Measurements from ENCODE around the gene DISP1.

DNA sequence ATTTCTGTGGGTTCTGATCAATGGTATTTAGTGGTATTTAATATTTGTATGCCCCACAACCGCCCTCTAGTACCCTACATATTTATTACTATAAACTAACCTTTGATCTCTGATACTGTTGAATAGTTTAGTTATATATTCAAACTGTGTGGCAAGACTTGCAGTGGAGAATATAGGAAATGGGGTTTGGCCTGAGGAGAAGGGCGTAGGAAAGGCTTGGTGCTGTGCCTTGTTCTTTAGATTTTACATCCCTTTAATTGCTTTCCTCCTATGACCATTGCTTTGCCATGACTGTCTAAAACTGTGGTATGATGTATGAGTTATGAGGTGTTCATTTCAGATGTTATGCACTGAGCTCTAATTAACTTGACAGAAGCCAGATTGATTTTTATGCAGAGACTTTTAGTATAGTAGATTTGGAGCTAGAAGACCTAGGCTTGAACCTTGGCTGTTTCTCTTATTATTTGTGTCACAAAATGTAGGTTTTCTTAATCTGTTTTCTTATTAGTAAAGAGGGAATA lies 18.6 kb downstream of the DISP1 start:
- TF ChIP-seq, protein P1, sequence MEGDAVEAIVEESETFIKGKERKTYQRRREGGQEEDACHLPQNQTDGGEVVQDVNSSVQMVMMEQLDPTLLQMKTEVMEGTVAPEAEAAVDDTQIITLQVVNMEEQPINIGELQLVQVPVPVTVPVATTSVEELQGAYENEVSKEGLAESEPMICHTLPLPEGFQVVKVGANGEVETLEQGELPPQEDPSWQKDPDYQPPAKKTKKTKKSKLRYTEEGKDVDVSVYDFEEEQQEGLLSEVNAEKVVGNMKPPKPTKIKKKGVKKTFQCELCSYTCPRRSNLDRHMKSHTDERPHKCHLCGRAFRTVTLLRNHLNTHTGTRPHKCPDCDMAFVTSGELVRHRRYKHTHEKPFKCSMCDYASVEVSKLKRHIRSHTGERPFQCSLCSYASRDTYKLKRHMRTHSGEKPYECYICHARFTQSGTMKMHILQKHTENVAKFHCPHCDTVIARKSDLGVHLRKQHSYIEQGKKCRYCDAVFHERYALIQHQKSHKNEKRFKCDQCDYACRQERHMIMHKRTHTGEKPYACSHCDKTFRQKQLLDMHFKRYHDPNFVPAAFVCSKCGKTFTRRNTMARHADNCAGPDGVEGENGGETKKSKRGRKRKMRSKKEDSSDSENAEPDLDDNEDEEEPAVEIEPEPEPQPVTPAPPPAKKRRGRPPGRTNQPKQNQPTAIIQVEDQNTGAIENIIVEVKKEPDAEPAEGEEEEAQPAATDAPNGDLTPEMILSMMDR (IDR thresholded peaks at IDR 0.05), result no peak
- TF ChIP-seq POLR2A (IDR thresholded peaks at IDR 0.05) (no peak), POLR2AphosphoS5 (IDR thresholded peaks at IDR 0.05) (no peak), EP300 (IDR thresholded peaks at IDR 0.05) (no peak)
